GM10847 (cell line): ENCODE results near the gene MRPS15.

Source experiments
- POLR2A ChIP-seq: IDR thresholded peaks from 2 replicates; pipeline ENCODE4 v1.6.1; 2011; ENCODE audit not compliant: insufficient read length; ENCODE audit errors: extremely low read depth

The MRPS15 gene

DNA sequence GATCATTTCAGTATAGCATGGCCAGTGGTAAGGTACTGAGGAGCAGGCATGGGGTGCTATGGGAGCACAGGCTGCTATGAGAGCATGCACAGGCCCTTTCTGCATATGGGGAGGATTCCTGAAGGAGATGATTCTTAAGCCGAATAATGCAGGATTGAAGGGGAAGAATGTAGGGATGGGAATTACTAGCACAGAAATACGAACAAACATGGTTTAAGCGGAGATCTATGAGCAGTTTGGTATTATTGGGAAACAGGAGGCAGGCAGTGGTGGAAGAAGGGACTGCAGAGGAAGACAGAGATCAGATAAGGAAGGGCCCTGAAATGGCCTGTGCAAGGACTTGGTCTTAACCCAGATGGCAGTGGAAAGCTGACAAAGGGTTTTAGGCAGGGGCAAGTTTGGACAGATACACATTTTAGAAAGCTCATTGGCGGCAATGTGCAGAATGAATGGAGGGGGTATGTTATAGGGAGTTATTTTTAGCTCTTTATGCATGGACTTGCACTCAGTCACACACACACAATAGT lies 15.6 kb downstream of the MRPS15 start:
- TF ChIP-seq POLR2A: no peak

DNA sequence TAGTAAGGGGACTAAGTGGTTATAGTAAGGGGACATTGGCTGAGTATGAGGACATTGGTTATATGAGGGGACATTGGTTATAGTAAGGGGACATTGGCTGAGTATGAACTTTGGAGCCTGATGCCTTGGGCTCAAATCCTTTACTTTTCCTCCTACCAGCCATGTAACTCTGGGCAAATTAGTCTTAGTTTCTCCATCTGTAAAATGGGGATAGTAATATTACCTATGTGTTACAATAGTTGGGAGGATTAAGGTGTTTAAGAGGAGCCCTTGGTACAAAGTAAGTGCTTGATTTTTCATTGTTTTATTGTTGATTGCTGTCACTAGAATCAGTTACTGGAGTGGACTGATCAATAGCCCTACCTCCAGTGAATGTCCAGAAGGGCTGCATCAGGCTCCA lies 16.7 kb downstream of the MRPS15 start:
- no peak for TF ChIP-seq POLR2A

DNA sequence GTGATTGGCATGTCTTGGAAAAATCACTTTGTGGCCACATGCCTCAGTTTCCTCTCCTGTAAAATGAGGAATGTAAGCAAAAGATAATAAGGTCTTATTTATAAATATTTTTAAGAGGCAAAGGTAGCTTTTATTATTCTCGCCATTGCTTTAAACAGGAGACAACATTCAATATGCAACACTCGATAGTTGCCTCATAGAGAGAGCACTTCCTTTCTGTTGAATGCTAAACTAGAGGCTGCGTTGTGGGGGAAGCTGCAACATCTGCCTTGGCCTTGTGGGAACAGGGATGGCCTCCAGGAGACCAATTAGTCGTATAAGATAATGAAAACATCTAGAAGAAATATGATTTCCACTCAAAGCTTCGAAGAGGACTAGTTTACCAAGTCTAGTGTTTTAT lies 17.4 kb downstream of the MRPS15 start:
- no peak for TF ChIP-seq POLR2A

DNA sequence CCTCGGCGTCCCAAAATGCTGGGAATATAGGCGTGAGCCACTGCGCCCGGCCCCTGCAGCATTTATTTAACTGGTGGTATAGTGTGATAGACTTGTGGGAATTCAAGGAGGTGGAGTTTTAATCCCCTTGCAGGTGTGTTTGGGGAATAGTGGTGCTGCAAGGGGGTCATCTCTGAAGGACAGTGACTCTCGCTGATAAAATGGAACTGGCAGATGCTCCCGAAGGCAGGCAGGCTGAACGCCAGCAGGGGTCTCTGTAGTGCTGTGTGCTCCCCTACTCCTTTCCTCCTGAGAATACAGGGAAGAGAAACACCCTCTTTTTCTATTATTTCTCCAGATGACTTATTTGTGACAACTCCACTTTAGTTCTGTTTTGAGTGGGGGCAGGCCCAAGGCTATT lies 17.9 kb downstream of the MRPS15 start:
- no peak for TF ChIP-seq POLR2A

DNA sequence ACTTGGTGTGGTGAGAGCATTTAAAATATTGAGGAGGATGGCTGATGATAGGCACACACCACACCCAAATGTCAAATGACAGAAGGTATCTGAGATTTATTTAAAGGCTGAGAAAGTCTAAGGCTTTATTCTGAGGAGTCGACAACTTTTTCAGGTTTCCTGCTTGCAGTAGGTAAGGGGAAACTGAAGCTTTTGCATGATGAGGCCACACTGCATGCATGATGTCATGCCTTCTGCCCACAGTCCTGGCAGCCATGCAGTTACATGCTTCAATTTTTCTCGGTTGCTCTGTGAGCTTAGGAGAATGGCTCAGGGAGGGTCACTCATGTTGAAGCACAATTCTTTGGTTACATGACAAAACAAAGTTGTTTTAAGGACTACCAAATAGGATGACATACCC lies 20.9 kb downstream of the MRPS15 start:
- no peak for TF ChIP-seq POLR2A

DNA sequence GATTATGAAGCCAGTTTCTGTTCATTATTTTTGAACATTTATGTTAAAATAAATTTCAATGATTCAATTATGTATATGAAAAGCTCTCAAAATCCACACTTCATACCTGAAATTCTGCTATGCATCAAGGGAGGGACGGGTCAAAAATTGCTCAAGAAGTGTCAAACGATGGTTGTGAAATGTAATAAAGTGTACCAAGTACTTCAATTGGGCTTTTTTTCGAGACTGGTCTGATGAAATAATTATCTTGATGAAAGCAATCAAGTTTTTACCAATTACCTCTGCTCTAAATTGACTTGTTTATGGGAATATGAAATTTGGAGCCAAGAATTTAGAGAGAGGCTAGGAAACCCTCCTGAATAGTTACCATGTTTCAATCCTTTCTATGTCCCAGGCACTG lies 21.8 kb downstream of the MRPS15 start:
- TF ChIP-seq POLR2A: no peak

DNA sequence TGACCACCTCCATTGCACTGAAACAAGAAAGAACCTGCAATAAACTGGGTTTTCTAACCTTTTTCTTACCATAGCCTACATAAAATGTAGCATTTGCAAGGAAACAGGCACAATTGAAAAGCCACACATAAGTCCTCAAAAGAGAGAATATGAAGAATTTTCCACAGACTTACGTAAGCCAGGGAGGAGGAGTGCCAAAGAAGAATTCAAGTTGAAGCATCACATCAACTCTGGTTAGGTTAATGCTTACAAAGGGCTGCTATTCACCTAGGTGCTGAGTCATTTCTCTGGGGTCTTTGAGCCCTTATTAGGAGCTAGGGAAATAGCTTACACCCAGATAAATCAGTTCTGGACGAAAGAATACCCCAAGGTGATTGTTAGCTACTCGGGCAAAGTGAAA lies 23.5 kb downstream of the MRPS15 start:
- TF ChIP-seq POLR2A: no peak

DNA sequence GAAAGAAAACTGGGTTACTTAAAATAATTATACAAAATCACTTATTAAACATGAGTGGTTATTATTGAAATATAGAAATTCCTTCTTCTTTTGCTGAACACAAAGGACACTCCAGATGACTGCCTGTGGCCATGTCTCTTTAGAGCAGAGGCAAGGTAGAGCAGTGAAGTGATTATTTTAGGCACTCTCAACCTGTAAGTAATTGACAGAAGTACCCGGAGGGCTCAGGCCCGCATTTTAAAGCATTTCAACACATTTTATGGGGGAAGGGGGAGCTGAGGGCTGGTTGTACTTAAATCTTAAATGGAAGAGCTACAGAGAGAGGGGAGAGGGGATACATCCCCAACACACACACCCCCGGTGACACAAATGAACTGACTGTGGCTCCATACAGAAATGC lies 24.1 kb downstream of the MRPS15 start:
- no peak for TF ChIP-seq POLR2A

DNA sequence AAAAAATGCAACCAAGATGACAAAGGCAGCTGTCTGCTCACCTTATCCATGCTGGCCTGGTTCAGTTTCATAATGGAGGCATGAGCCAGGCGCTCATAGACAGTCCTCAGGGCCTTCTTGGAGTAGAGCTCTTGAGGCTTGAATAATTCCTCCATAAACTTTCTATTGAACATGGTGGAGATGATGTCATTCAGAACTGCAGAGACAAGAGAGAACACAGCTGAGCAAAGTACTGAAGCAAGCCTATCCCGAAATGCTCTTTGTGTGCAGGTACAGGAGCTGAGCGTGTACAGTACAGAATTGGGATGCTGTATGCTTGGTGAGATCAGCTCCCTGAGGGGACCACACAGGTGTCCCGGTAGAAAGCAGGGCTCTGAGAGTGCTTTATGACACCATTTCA lies 25.5 kb downstream of the MRPS15 start:
- no peak for TF ChIP-seq POLR2A

DNA sequence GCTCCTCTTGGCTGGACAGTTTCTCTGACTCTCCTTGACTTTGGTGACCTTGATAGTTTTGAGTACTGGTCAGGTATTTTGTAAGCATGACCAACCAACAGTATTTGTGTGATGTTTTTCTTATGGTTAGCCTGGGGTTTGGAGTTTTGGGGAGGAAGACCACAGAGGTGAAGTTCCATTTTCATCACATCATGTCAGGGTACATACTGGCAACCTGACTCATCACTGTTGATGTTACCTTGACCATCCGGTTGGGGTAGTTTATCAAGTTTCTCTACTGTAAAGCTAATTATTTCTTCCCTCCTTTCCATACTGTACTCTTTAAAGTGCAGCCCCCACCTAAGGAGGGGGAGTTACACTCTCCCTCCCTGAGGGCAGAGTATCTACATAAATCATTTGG lies 27.4 kb downstream of the MRPS15 start:
- no peak for TF ChIP-seq POLR2A

DNA sequence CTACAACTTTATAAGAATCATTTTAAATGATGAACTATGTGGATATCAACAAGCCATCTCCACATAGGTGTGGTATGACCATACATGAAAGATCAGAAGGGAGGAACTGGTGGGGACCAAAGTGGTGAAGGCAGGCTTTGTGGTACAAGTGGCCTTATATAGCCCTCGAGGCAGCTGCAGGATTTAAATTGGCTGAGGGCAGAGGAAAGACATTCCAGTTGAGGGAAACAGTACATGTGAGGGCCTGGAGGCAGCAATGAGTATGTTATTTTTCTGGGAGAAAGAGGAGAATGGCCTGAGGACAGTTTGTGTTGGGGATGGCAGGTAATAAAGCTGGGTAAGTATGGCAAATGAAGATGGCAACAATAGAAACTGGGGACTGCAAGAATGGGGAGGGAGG lies 31.1 kb downstream of the MRPS15 start:
- TF ChIP-seq POLR2A: no peak

DNA sequence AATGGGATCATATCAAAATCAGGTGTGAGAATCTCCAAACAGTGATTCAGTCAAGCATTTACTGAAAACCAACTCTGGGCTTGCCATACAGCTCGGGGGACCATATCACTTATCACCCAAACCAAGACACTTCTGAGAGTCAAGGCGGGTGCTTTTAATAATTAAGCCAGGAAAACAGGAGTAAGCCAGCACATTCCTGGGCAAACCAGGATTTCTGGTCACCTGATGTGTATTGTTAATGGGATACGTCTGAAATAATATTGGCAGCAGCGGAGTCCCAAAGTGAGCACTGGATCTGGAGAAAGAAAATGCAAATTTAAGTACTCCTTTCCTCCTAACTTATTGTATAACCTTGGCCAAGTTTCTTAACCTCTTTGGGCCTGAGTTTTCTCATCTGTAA lies 31.6 kb downstream of the MRPS15 start:
- TF ChIP-seq POLR2A: no peak

DNA sequence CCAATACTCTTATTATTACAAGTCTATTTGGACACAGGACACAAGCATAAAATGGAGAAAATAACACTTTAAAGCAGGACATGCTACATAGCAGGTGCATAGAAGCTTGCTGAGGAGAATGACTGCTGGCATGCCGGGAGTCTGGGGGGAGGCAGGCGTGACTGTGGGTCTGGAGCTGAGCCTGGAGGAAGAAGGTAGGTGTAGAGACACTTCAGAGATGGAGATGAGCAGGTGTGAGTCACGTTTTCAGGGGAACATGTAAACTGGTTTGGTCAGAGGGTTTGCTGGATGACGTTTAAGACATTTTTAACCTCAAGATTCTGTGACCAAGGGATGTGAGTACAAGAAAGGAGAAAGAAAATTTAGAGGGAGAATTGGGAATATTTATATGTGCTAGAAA lies 38.4 kb downstream of the MRPS15 start:
- no peak for TF ChIP-seq POLR2A

DNA sequence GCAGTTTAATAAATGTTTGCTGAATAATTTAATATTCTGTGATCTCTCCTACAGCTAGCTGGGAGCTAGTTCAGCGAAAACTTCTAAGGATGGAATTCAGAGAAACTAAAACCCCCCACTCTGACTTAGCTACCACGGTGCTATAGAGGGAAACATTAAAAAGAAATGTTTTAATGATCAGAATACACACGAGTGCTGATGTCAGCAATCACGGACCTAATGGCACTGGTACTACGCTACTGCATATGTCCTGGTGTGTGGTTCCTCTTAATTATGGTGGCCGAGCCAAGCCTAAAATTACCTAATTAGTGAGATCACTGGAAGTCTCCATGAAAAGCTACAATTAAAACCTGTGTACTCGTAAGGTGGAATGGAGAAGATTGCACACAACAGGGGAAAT lies 42.5 kb downstream of the MRPS15 start:
- no peak for TF ChIP-seq POLR2A

DNA sequence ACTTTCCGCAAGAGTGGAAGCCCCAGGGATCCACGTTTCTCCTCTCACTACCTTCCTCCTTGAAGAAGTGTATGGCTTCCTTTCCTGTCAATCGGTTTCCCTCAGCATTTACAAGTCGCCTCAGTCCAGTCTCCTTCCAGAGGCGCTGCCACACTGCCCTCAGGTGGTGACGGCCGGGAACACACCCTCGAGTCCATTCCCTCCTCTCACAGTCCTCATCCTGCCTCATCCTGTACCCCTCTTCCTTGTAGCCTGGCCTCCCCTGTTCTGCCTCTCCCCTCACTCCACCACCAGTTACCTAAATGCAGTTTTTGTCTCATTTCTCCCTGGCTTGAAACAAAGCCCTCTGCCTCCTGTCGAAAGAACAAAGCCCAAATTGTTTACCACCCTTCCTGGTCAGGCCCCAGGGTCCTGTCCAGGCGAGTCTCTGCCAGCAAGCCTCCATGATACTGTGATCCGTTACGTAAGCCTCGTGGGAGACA lies 43.3 kb downstream of the MRPS15 start:
- no peak for TF ChIP-seq POLR2A

DNA sequence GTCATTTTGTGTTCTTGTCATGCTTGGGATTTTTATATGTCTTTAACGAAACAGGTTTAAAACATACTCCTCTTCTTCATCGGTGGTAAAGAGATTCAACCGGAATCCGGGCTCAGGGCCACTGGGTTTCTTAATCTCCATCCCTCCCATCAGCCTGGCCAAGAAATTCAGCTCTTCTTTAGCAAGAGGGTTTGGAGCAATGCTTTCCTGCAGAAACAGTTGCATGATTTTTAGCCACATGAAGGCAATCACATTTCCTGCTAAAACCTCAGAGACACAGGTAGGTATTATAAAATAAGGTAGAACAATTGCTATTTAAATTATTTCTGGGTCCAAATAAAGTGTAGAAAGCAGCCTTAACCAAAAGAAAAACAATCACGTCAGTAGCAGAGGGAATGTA lies 43.8 kb downstream of the MRPS15 start:
- no peak for TF ChIP-seq POLR2A

DNA sequence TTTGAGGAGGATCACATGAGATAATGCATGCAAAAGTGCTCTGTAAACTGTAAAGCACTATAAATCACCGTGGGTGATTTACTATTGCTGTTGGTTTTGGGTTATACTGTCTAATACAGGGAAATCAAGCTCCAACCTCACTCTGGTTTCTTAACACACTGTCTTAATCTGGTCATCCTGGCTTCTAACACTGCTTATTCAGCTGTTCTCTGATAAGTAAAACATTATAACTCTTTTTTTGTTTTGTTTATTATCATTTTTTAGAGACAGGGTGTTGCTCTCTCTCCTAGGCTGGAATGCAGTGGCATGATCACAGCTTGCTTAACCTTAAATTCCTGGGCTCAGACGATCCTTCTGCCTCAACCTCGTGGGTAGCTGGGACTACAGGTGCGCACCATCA lies 44.6 kb downstream of the MRPS15 start:
- no peak for TF ChIP-seq POLR2A

DNA sequence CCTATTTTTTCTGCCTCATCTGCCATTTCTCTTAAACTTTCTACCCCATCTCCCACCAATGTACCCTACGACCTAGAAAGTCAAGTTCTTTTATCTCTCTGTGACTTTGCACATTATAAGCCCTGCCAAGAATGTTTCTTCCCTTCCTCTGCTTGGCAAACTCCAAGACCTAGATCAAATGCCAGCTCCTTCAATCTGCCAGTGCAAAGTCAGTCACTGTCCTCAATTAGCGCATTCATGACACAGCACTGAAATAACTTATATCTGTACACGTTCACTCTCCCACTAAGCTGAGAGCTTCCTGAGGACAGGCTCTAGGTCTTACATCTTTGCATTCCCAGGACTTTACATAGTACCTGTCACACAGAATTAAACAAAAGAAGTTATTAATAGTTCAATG lies 45.0 kb downstream of the MRPS15 start:
- TF ChIP-seq POLR2A: no peak
